Ascending aorta (tissue), 2 donors: Measurements from ENCODE around the gene VPREB3. TPM values are rescaled to one million over a fixed set of nuclear protein-coding genes. Genes with fewer than 3 reads are reported as not detected.

Source experiments
- DNase-seq, 2 donors: peaks; one replicate each; pipeline ENCODE4 v3.0.0-alpha.2; 2019; ENCODE audit warnings: low spot score in 2 of 2
- H3K27ac ChIP-seq, 2 donors: fragments of 200-600 bp; sonication (generic); one replicate each; pipeline ENCODE4 v1.5.1; 2016 to 2017; ENCODE audit warnings: mild to moderate bottlenecking in 1 of 2
- H3K27me3 ChIP-seq: fragments of 200-600 bp; sonication (generic); one replicate; pipeline ENCODE4 v1.5.1; 2017
- H3K36me3 ChIP-seq, 2 donors: fragments of 200-600 bp; sonication (generic); one replicate each; pipeline ENCODE4 v1.5.1; 2016
- H3K4me1 ChIP-seq, 2 donors: fragments of 200-600 bp; sonication (generic); one replicate each; pipeline ENCODE4 v1.5.1; 2016 to 2017; ENCODE audit warnings: mild to moderate bottlenecking in 1 of 2
- H3K4me3 ChIP-seq, 2 donors: fragments of 200-600 bp; sonication (generic); one replicate each; pipeline ENCODE4 v1.5.1; 2016 to 2017; ENCODE audit warnings: mild to moderate bottlenecking in 1 of 2
- H3K9me3 ChIP-seq, 2 donors: fragments of 200-600 bp; sonication (generic); one replicate each; pipeline ENCODE4 v1.5.1; 2016
- CTCF ChIP-seq, 3 experiments: fragments of 200-600 bp in 2 of 3; fragments of 450-650 bp in 1 of 3; sonication (generic) in 2 of 3; IDR thresholded peaks; one replicate each; pipeline ENCODE4 v1.5.1; 2016 to 2019; ENCODE audit warnings: antibody characterized with exemption in 3 of 3, mild to moderate bottlenecking in 1 of 3, moderate library complexity in 1 of 3
- intact Hi-C: fragments of 100-400 bp; cut with DNase I; formaldehyde crosslinking; loops from one replicate; pipeline ENCODE4 v1.15.1; 2023
- total RNA-seq: library from RNA; depleted of rRNA; stranded (reverse); fragments of >200 nt; gene quantifications from one replicate; pipeline ENCODE4 v1.1.0, GENCODE V29; 2016

VPREB3 gene
- total RNA-seq, 1 donor from 2014 or later, result not detected

- intact Hi-C loops, result no loop called here
- H3K4me3 ChIP-seq, result no peak overlapping the region
- H3K36me3 ChIP-seq, result no peaks in the 10 kb centered on the region
- DNase-seq, result no peak
- no peak overlapping the region for H3K27ac ChIP-seq
- peaks cover 0 to 4% of the 10 kb centered on the region in 2 donors for H3K4me1 ChIP-seq
- H3K27me3 ChIP-seq, result no peaks in the 10 kb centered on the region
- H3K9me3 ChIP-seq, result no peaks in the 10 kb centered on the region
- no peak for TF ChIP-seq CTCF (IDR thresholded peaks at IDR 0.05)
These were observed 23.8 kb upstream of the VPREB3 start for GRCh38 chr22:23777776-23778576.

GRCh38 chr22:23775779-23776375 lies 21.7 kb upstream of the VPREB3 start:
- Histone ChIP-seq H3K27ac (no peak overlapping the region), H3K9me3 (no peaks in the 10 kb centered on the region), H3K27me3 (no peaks in the 10 kb centered on the region), H3K36me3 (no peaks in the 10 kb centered on the region), H3K4me3 (no peak overlapping the region), H3K4me1 (peaks cover 0 to 7% of the 10 kb centered on the region in 2 donors)
- intact Hi-C loops, result no loop called here
- no peak for TF ChIP-seq CTCF (IDR thresholded peaks at IDR 0.05)
- DNase-seq, result no peak

- TF ChIP-seq CTCF (IDR thresholded peaks at IDR 0.05), result no peak
- peaks cover 0 to 7% of the 10 kb centered on the region in 2 donors for H3K4me1 ChIP-seq
- no peak overlapping the region for H3K27ac ChIP-seq
- DNase-seq, result no peak
- H3K9me3 ChIP-seq, result no peaks in the 10 kb centered on the region
- no peaks in the 10 kb centered on the region for H3K27me3 ChIP-seq
- intact Hi-C loops, result no loop called here
- H3K36me3 ChIP-seq, result no peaks in the 10 kb centered on the region
- no peak overlapping the region for H3K4me3 ChIP-seq
These were observed 20.8 kb upstream of the VPREB3 start for GRCh38 chr22:23774922-23775436.

GRCh38 chr22:23774114-23774921 lies 20.1 kb upstream of the VPREB3 start:
- H3K36me3 ChIP-seq, result no peaks in the 10 kb centered on the region
- no peak for TF ChIP-seq CTCF (IDR thresholded peaks at IDR 0.05)
- H3K9me3 ChIP-seq, result no peaks in the 10 kb centered on the region
- H3K27me3 ChIP-seq, result no peaks in the 10 kb centered on the region
- H3K27ac ChIP-seq, result no peak overlapping the region
- DNase-seq, result no peak
- no peak overlapping the region for H3K4me3 ChIP-seq
- intact Hi-C loops, result no loop called here
- peaks cover 0 to 7% of the 10 kb centered on the region in 2 donors for H3K4me1 ChIP-seq

GRCh38 chr22:23773483-23774113 lies 19.4 kb upstream of the VPREB3 start:
- H3K27me3 ChIP-seq, result no peaks in the 10 kb centered on the region
- peak overlapping the region in 1 of 2 donors; percentile 69 for H3K4me3 ChIP-seq
- intact Hi-C loops, result loop anchor here (2.0 kb wide), 1 partner anchor 15 kb away; no protein-coding TSS in a partner anchor
- TF ChIP-seq CTCF (IDR thresholded peaks at IDR 0.05), result no peak
- H3K27ac ChIP-seq, result no peak overlapping the region
- peaks cover 0 to 12% of the 10 kb centered on the region in 2 donors for H3K4me1 ChIP-seq
- DNase-seq, result no peak
- H3K9me3 ChIP-seq, result no peaks in the 10 kb centered on the region
- H3K36me3 ChIP-seq, result no peaks in the 10 kb centered on the region
